Measurements from ENCODE around the gene ERI3. TPM values are rescaled to one million over a fixed set of nuclear protein-coding genes. Genes with fewer than 3 reads are reported as not detected.

ERI3 gene
- total RNA-seq, 2 donors from 2014 or later, result 38.0 to 40.4 TPM

- TF ChIP-seq CTCF (IDR thresholded peaks at IDR 0.05), result no peak
- Histone ChIP-seq H3K4me3 (no peak overlapping the region), H3K27me3 (no peaks in the 10 kb centered on the region), H3K4me1 (peaks cover 0 to 18% of the 10 kb centered on the region in 2 donors), H3K9me3 (no peaks in the 10 kb centered on the region), H3K27ac (no peak overlapping the region), H3K36me3 (peaks cover 3% of the 10 kb centered on the region)
- no peak for DNase-seq (ENCODE audit: low spot score)
Measured at GRCh38 chr1:44289530-44289929, 65.5 kb downstream of the ERI3 start.

GRCh38 chr1:44288883-44289282, 66.2 kb downstream of the ERI3 start:
- Histone ChIP-seq H3K36me3 (peaks cover 10% of the 10 kb centered on the region), H3K9me3 (no peaks in the 10 kb centered on the region), H3K4me3 (no peak overlapping the region), H3K27me3 (no peaks in the 10 kb centered on the region), H3K4me1 (peaks cover 0 to 12% of the 10 kb centered on the region in 2 donors), H3K27ac (no peak overlapping the region)
- TF ChIP-seq CTCF (IDR thresholded peaks at IDR 0.05), result no peak
- DNase-seq (ENCODE audit: low spot score), result no peak

GRCh38 chr1:44284184-44284583, 70.9 kb downstream of the ERI3 start:
- no peak for TF ChIP-seq CTCF (IDR thresholded peaks at IDR 0.05)
- H3K36me3 ChIP-seq, result peaks cover 13% of the 10 kb centered on the region

GRCh38 chr1:44283524-44284173, 71.4 kb downstream of the ERI3 start:
- no peaks in the 10 kb centered on the region for H3K27me3 ChIP-seq
- no peaks in the 10 kb centered on the region for H3K9me3 ChIP-seq
- H3K27ac ChIP-seq, result no peak overlapping the region
- no peak for DNase-seq (ENCODE audit: low spot score)
- peaks cover 13% of the 10 kb centered on the region for H3K36me3 ChIP-seq
- no peak for TF ChIP-seq CTCF (IDR thresholded peaks at IDR 0.05)
- no peak overlapping the region for H3K4me3 ChIP-seq
- peaks cover 0 to 11% of the 10 kb centered on the region in 2 donors for H3K4me1 ChIP-seq

More at GRCh38 chr1:44284184-44284583, 70.9 kb downstream of the ERI3 start:
- no peak overlapping the region for H3K27ac ChIP-seq
- no peaks in the 10 kb centered on the region for H3K27me3 ChIP-seq
- no peak for DNase-seq (ENCODE audit: low spot score)
- H3K4me1 ChIP-seq, result peaks cover 0 to 11% of the 10 kb centered on the region in 2 donors
- H3K4me3 ChIP-seq, result no peak overlapping the region
- H3K9me3 ChIP-seq, result no peaks in the 10 kb centered on the region

GRCh38 chr1:44282704-44283426, 72.2 kb downstream of the ERI3 start:
- H3K4me1 ChIP-seq, result peaks cover 0 to 11% of the 10 kb centered on the region in 2 donors
- no peaks in the 10 kb centered on the region for H3K9me3 ChIP-seq
- H3K36me3 ChIP-seq, result peaks cover 13% of the 10 kb centered on the region
- H3K27me3 ChIP-seq, result no peaks in the 10 kb centered on the region
- TF ChIP-seq CTCF (IDR thresholded peaks at IDR 0.05), result no peak
- no peak overlapping the region for H3K4me3 ChIP-seq
- no peak for DNase-seq (ENCODE audit: low spot score)
- no peak overlapping the region for H3K27ac ChIP-seq

All from right atrium auricular region (tissue), 2 donors.